ENCODE results near the gene LANCL2.

GRCh38 chr7:55426676-55427075 lies 61.5 kb downstream of the LANCL2 start:
- TF ChIP-seq CTCF (IDR thresholded peaks at IDR 0.05) (no peak), POLR2A (IDR thresholded peaks at IDR 0.05) (no peak)

Measured in uterus (tissue), 2 donors.